GM12878 (cell line): Measurements from ENCODE around the gene TBC1D9B. TPM values are rescaled to one million over a fixed set of nuclear protein-coding genes. Genes with fewer than 3 reads are reported as not detected.

Experiments used
- ATAC-seq: fragments of 200-7000 bp; cut with Tn5 transposase; 3 replicates; pipeline ENCODE4 v1.9.1; 2020; ENCODE audit warnings: mild to moderate bottlenecking, moderate library complexity
- BruUV-seq: library from RNA; stranded (reverse); fragments of 400-500 nt; replicated peaks from 2 replicates; lab custom pipeline; 2021; lab: Mats Ljungman, UMichigan
- CTCF ChIA-PET: fragments of 300-600 bp; sonication (Branson Sonifier 250); formaldehyde crosslinking; extraction: SDS; loops from one replicate; lab custom pipeline; 2021; ENCODE audit warnings: inconsistent platforms; lab: Yijun Ruan, JAX
- POLR2A ChIA-PET: fragments of 350-600 bp; formaldehyde crosslinking; extraction: SDS; loops from one replicate; lab custom pipeline; 2021; ENCODE audit warnings: inconsistent platforms; lab: Charles Lee
- RAD21 ChIA-PET: fragments of 300-600 bp; sonication (Branson Sonifier 250); formaldehyde crosslinking; loops from one replicate; lab custom pipeline; 2023; ENCODE audit warnings: antibody characterized with exemption; ENCODE audit not compliant: unreplicated experiment; lab: Charles Lee
- SMC1A ChIA-PET: fragments of 300-600 bp; sonication (Branson Sonifier 250); formaldehyde crosslinking; loops from one replicate; lab custom pipeline; 2023; ENCODE audit not compliant: unreplicated experiment, uncharacterized antibody; lab: Charles Lee
- DNase-seq: peaks from one replicate; pipeline ENCODE4 v3.0.0-alpha.2; 2011; ENCODE audit warnings: low read depth, low spot score
- FAIRE-seq: peaks from 3 replicates; lab custom pipeline; 2011; peaks lifted over from hg19 to GRCh38; lab: Jason Lieb, UNC
- H2AFZ ChIP-seq: 2 replicates; pipeline ENCODE4 v1.6.0; 2011; ENCODE audit warnings: low read depth, low read length, control low read depth; ENCODE audit not compliant: control insufficient read depth
- H3K27ac ChIP-seq: 2 replicates; pipeline ENCODE4 v1.5.1; 2011; ENCODE audit warnings: control low read depth; ENCODE audit not compliant: control insufficient read depth, insufficient read depth
- H3K27me3 ChIP-seq, 2 experiments: replicated peaks in 1 of 2; 2 replicates each; pipeline versions ENCODE4 v1.6.0 to v1.6.1; 2011; ENCODE audit warnings: low read length in 1 of 2; ENCODE audit not compliant: control insufficient read depth in 2 of 2, insufficient read depth in 2 of 2
- H3K36me3 ChIP-seq, 2 experiments: 2 replicates each; pipeline ENCODE4 v1.5.1; 2011; ENCODE audit warnings: low read length in 1 of 2; ENCODE audit not compliant: control insufficient read depth in 2 of 2, insufficient read depth in 2 of 2
- H3K4me1 ChIP-seq: 2 replicates; pipeline ENCODE4 v1.6.1; 2011; ENCODE audit warnings: mild to moderate bottlenecking, low read length, moderate library complexity, mixed read lengths; ENCODE audit not compliant: control insufficient read depth, insufficient read depth
- H3K4me2 ChIP-seq: 2 replicates; pipeline ENCODE4 v1.6.0; 2011; ENCODE audit warnings: control low read depth; ENCODE audit not compliant: control insufficient read depth, insufficient read depth
- H3K4me3 ChIP-seq: fragments of 200-600 bp; sonication (generic); 2 replicates; pipeline ENCODE4 v1.5.1; 2016
- H3K79me2 ChIP-seq: 2 replicates; pipeline ENCODE4 v1.6.0; 2011; ENCODE audit warnings: low read length; ENCODE audit not compliant: control insufficient read depth, insufficient read depth
- H3K9ac ChIP-seq: 2 replicates; pipeline ENCODE4 v1.8.0; 2011; ENCODE audit warnings: low read length, control low read depth, mixed read lengths; ENCODE audit not compliant: control insufficient read depth, insufficient read depth
- H3K9me3 ChIP-seq: replicated peaks from 3 replicates; pipeline ENCODE4 v1.5.1; 2011; ENCODE audit warnings: mild to moderate bottlenecking, low read length; ENCODE audit not compliant: control insufficient read depth, insufficient read depth
- H4K20me1 ChIP-seq: 2 replicates; pipeline ENCODE4 v1.6.0; 2011; ENCODE audit not compliant: control insufficient read depth, insufficient read depth
- ATF7 ChIP-seq: fragments of 450-650 bp; IDR thresholded peaks from 2 replicates; pipeline ENCODE4 v1.6.1; 2016; ENCODE audit warnings: low read depth, mild to moderate bottlenecking
- BHLHE40 ChIP-seq, 2 experiments: fragments of 450-650 bp in 1 of 2; IDR thresholded peaks; 2 replicates each; pipeline ENCODE4 v1.6.1; 2011 to 2017; ENCODE audit warnings: low read depth in 2 of 2, borderline replicate concordance in 1 of 2, improper control_type of control experiment in 1 of 2, low read length in 1 of 2, mild to moderate bottlenecking in 1 of 2
- CBFB ChIP-seq: IDR thresholded peaks from 2 replicates; pipeline ENCODE4 v1.6.1; 2016; ENCODE audit warnings: antibody characterized with exemption, low read depth
- FOXK2 ChIP-seq: fragments of 450-650 bp; IDR thresholded peaks from 2 replicates; pipeline ENCODE4 v1.6.1; 2017; ENCODE audit warnings: mild to moderate bottlenecking, moderate library complexity
- JUND ChIP-seq: IDR thresholded peaks from 2 replicates; pipeline ENCODE4 v1.6.1; 2012; ENCODE audit warnings: low read depth, mild to moderate bottlenecking, low read length, improper control_type of control experiment, moderate library complexity
- NFYB ChIP-seq: IDR thresholded peaks from 2 replicates; pipeline ENCODE4 v1.6.1; 2011; ENCODE audit warnings: low read depth, mild to moderate bottlenecking, low read length, improper control_type of control experiment, moderate library complexity; ENCODE audit not compliant: insufficient read depth
- POU2F2 ChIP-seq: IDR thresholded peaks from 3 replicates; pipeline ENCODE4 v1.6.1; 2011; ENCODE audit warnings: low read depth, mild to moderate bottlenecking, low read length, borderline replicate concordance
- RELB ChIP-seq: fragments of 450-650 bp; IDR thresholded peaks from 2 replicates; pipeline ENCODE4 v1.6.1; 2017; ENCODE audit warnings: low read depth, mild to moderate bottlenecking, moderate library complexity
- REST ChIP-seq: IDR thresholded peaks from 2 replicates; pipeline ENCODE4 v1.6.1; 2012; ENCODE audit warnings: mild to moderate bottlenecking, low read depth, low read length
- SKIL ChIP-seq: fragments of 450-650 bp; IDR thresholded peaks from 2 replicates; pipeline ENCODE4 v1.6.1; 2017; ENCODE audit warnings: mild to moderate bottlenecking, low read depth, inconsistent platforms; ENCODE audit not compliant: poor library complexity, severe bottlenecking
- TCF3 ChIP-seq: IDR thresholded peaks from 2 replicates; pipeline ENCODE4 v1.6.1; 2012; ENCODE audit warnings: low read depth, mild to moderate bottlenecking, low read length, borderline replicate concordance; ENCODE audit not compliant: insufficient read depth
- WRNIP1 ChIP-seq: IDR thresholded peaks from 2 replicates; pipeline ENCODE4 v1.6.1; 2011; ENCODE audit warnings: low read depth, low read length, improper control_type of control experiment, borderline replicate concordance
- WGBS: methylation state at CpG from one replicate; pipeline ENCODE4 v1.1.6; 2016; ENCODE audit warnings: low lambda C conversion rate; ENCODE audit not compliant: insufficient replicate concordance, insufficient coverage; ENCODE audit errors: missing lambda C conversion rate; 5-methylcytosine and 5-hydroxymethylcytosine counted together
- in situ Hi-C: fragments of 300-500 bp; cut with MboI; formaldehyde crosslinking; loops from 9 replicates; pipeline ENCODE4 v1.14.3; 2018; ENCODE audit warnings: mixed read lengths
- intact Hi-C: fragments of 100-400 bp; cut with micrococcal nuclease; formaldehyde crosslinking; loops from one replicate; pipeline ENCODE4 v1.14.2; 2022; ENCODE audit not compliant: unreplicated experiment
- polyA plus RNA-seq, 11 experiments: library from polyadenylated mRNA; depleted of rRNA in 4 of 11; unstranded in 6 of 11; stranded (reverse) in 5 of 11; fragments of >200 nt; fragmentation: Nextera tagmentation in 4 of 11; fragmentation: Illumina TruSeq in 1 of 11; extraction: Ambion mirVana in 4 of 11; extraction: Trizol in 1 of 11; gene quantifications; 1 replicate in 1 of 11; 2 replicates in 10 of 11; pipeline versions ENCODE4 v1.2.1 to v1.2.3, GENCODE V29; 2011 to 2016; ENCODE audit warnings: inconsistent platforms in 2 of 11, missing spikeins in 2 of 11, low read depth in 1 of 11
- total RNA-seq, 4 experiments: library from RNA; depleted of rRNA in 3 of 4; stranded (reverse); fragments of >200 nt in 3 of 4; fragmentation: Illumina TruSeq in 1 of 4; extraction: Trizol in 1 of 4; gene quantifications; 2 replicates each; pipeline versions ENCODE4 v1.2.1 to v1.2.3, GENCODE V29; 2013 to 2021

TBC1D9B gene
- total and polyA plus RNA-seq, 10 of the 15 experiments (the other 5 are each of a cell fraction or from before 2014, with no cell fraction given): 4.0 to 74.2 (median 34.6) TPM

- TF ChIP-seq RELB: 0 out of 2 replicates have a peak, but pooled peaks have one; percentile 23
- TF ChIP-seq, all 136 proteins: peak for 4
Measured at GRCh38 chr5:179822059-179822432, 85.7 kb downstream of the TBC1D9B start (continued).

- intact Hi-C loops: loop anchor here (2.0 kb wide), 1 partner anchor 37 kb away; the partner anchor contains the start of gene MRNIP
- Histone ChIP-seq H3K4me1 (peaks cover 37% of the 10 kb centered on the region), H4K20me1 (peaks cover 17% of the 10 kb centered on the region), H3K27ac (peak overlapping the region; percentile 96), H3K36me3 (peaks cover 16 to 20% of the 10 kb centered on the region in 2 experiments), H3K9ac (peak overlapping the region; percentile 92), H3K9me3 (no peaks in the 10 kb centered on the region), H3K4me2 (peak overlapping the region; percentile 99), H2AFZ (peak overlapping the region; percentile 47), H3K4me3 (peak overlapping the region; percentile 93), H3K79me2 (peaks cover 29% of the 10 kb centered on the region), H3K27me3 (no peaks in the 10 kb centered on the region)
- RAD21 ChIA-PET: interaction anchor here (0.9 kb wide), 1 partner anchor 16 kb away, joined by 4 read pairs; no protein-coding TSS in a partner anchor
- CTCF ChIA-PET: interaction anchor here (1.0 to 1.8 kb wide), 2 partner anchors 20 to 39 kb away, joined by 4 to 6 read pairs; no protein-coding TSS in a partner anchor
- POLR2A ChIA-PET: interaction anchor here (0.6 to 2.0 kb wide), 11 partner anchors 9 to 199 kb away, joined by 3 to 7 read pairs (median 4); partner anchors contain the start of genes HNRNPH1 and MRNIP
- WGBS: under 1% methylated on average over 49 of the region's 54 CpGs
- in situ Hi-C loops: loop anchor here (25.0 kb wide), 1 partner anchor 991 kb away; the partner anchor contains the start of gene MGAT1
- FAIRE-seq (peak; percentile 91), DNase-seq (no peak), ATAC-seq (peak; percentile 74)
- no TSS peak for BruUV-seq
- SMC1A ChIA-PET: interaction anchor here (0.9 to 1.1 kb wide), 3 partner anchors 12 to 58 kb away, joined by 3 to 4 read pairs (median 3); partner anchors contain the start of gene LTC4S
- TF ChIP-seq SKIL: peak; percentile 30
- TF ChIP-seq WRNIP1: no peak
- no peak for TF ChIP-seq NFYB
- TF ChIP-seq BHLHE40 (IDR thresholded peaks at IDR 0.05; ENCODE audit: borderline replicate concordance in 1 of 2, low read depth in 2 of 2, low read length in 1 of 2): peak; percentile 16 to 25; a peak in 1 of 4 replicates
- TF ChIP-seq FOXK2: peak; percentile 46
- TF ChIP-seq JUND: no peak
- TF ChIP-seq ATF7: no peak
- TF ChIP-seq CBFB: no peak
- 0 out of 2 replicates have a peak, but pooled peaks have one; percentile 27 for TF ChIP-seq TCF3
- peak; percentile 69; the same call in 2 of the 3 replicates for TF ChIP-seq POU2F2
- TF ChIP-seq REST: no peak
Measured at GRCh38 chr5:179821298-179822058, 86.2 kb downstream of the TBC1D9B start.
